T-cell (primary cell): ENCODE results near the gene MINDY2. TPM values are rescaled to one million over a fixed set of nuclear protein-coding genes. Genes with fewer than 3 reads are reported as not detected.
"Not testable (repeated sequence)": the region's sequence is repeated elsewhere in the genome, so short reads cannot be mapped to it uniquely, and the experiment has no call there.

Experiments
- ATAC-seq, 4 experiments: fragments of 200-7000 bp in 3 of 4; fragments of 150-1000 bp in 1 of 4; cut with Tn5 transposase; replicated peaks in 1 of 4; 1 replicate in 3 of 4; 2 replicates in 1 of 4; pipeline ENCODE4 v1.10.0; 2021; ENCODE audit warnings: moderate library complexity in 3 of 4, mild to moderate bottlenecking in 2 of 4, moderate number of reproducible peaks in 1 of 4
- CTCF ChIA-PET, 2 donors: fragments of 300-600 bp; sonication (Branson Sonifier 250); formaldehyde crosslinking; loops; one replicate each; lab custom pipeline; 2022; ENCODE audit warnings: antibody characterized with exemption in 2 of 2; lab: Charles Lee
- POLR2A ChIA-PET, 2 donors: fragments of 300-600 bp; sonication (Branson Sonifier 250); formaldehyde crosslinking; loops; one replicate each; lab custom pipeline; 2022; ENCODE audit warnings: antibody characterized with exemption in 2 of 2; lab: Charles Lee
- DNase-seq, 35 experiments: peaks; one replicate each; pipeline versions ENCODE4 v3.0.0 to v3.0.0-alpha.2; 2013 to 2023
- H3K27ac ChIP-seq: one replicate; pipeline ENCODE4 v1.5.1; 2013; ENCODE audit warnings: low read length
- H3K27me3 ChIP-seq, 2 experiments: replicated peaks in 1 of 2; 1 replicate in 1 of 2; 2 replicates in 1 of 2; pipeline versions ENCODE4 v1.6.1 to v1.7.0; 2013; ENCODE audit warnings: low read length in 1 of 2, mixed read lengths in 1 of 2; ENCODE audit not compliant: control insufficient read depth in 2 of 2, insufficient read depth in 2 of 2; ENCODE audit errors: extremely low read depth in 1 of 2
- H3K36me3 ChIP-seq, 2 donors: 1 replicate in 1 of 2; 2 replicates in 1 of 2; pipeline versions ENCODE4 v1.6.1 to v1.7.0; 2013; ENCODE audit warnings: low read length in 1 of 2; ENCODE audit not compliant: control insufficient read depth in 2 of 2, insufficient read depth in 1 of 2; ENCODE audit errors: extremely low read depth in 1 of 2
- H3K4me1 ChIP-seq, 2 experiments: 1 replicate in 1 of 2; 2 replicates in 1 of 2; pipeline versions ENCODE4 v1.6.1 to v1.7.0; 2013; ENCODE audit warnings: low read length in 2 of 2, mixed read lengths in 1 of 2; ENCODE audit not compliant: insufficient read depth in 2 of 2, control insufficient read depth in 1 of 2; ENCODE audit errors: extremely low read depth in 1 of 2
- H3K4me3 ChIP-seq, 2 donors: 1 replicate in 1 of 2; 2 replicates in 1 of 2; pipeline versions ENCODE4 v1.5.1 to v1.7.0; 2013; ENCODE audit warnings: mild to moderate bottlenecking in 2 of 2, low read length in 1 of 2, moderate library complexity in 1 of 2; ENCODE audit not compliant: control insufficient read depth in 1 of 2; ENCODE audit errors: extremely low read depth in 1 of 2
- H3K9me3 ChIP-seq: 2 replicates; pipeline ENCODE4 v1.7.0; 2013
- H3K27ac Mint-ChIP-seq, 2 donors: one replicate each; pipeline ENCODE4 v1.8.0; 2020 to 2021; ENCODE audit warnings: mild to moderate bottlenecking in 2 of 2, mixed read lengths in 2 of 2
- H3K27me3 Mint-ChIP-seq, 2 donors: one replicate each; pipeline ENCODE4 v1.8.0; 2021 to 2022; ENCODE audit warnings: mixed read lengths in 2 of 2
- H3K36me3 Mint-ChIP-seq: one replicate; pipeline ENCODE4 v1.8.0; 2021; ENCODE audit warnings: mixed read lengths
- H3K4me1 Mint-ChIP-seq, 3 donors: one replicate each; pipeline ENCODE4 v1.8.0; 2020 to 2022; ENCODE audit warnings: mixed read lengths in 3 of 3, mild to moderate bottlenecking in 1 of 3
- H3K4me3 Mint-ChIP-seq, 3 donors: one replicate each; pipeline ENCODE4 v1.8.0; 2020 to 2022; ENCODE audit warnings: mild to moderate bottlenecking in 3 of 3, mixed read lengths in 3 of 3, moderate library complexity in 3 of 3
- H3K9me3 Mint-ChIP-seq, 3 donors: one replicate each; pipeline ENCODE4 v1.8.0; 2020 to 2022; ENCODE audit warnings: mixed read lengths in 3 of 3
- WGBS: methylation state at CpG from one replicate; pipeline ENCODE4 v1.1.5; 2013; ENCODE audit warnings: missing lambda C conversion rate; ENCODE audit not compliant: insufficient coverage; 5-methylcytosine and 5-hydroxymethylcytosine counted together
- total RNA-seq, 35 experiments: library from RNA in 6 of 35; stranded (reverse) in 6 of 35; fragments of 120-200 nt in 1 of 35; gene quantifications; one replicate each; pipeline versions ENCODE4 v1.2.1 to v1.2.4 and lab custom pipeline; 2013 to 2026

Gene MINDY2
- total RNA-seq, 5 donors from 2014 or later (not counting 1 experiment from before 2014, with no cell fraction given): 11.7 to 17.9 (median 15.9) TPM

- Mint-ChIP-seq H3K4me1 (peaks cover 5 to 7% (median 6%) of the 10 kb centered on the region in 3 donors), H3K27me3 (no peaks in the 10 kb centered on the region), H3K9me3 (no peaks in the 10 kb centered on the region), H3K27ac (no peak overlapping the region), H3K4me3 (no peak overlapping the region), H3K36me3 (peaks cover 29% of the 10 kb centered on the region)
- Histone ChIP-seq H3K27me3 (no peaks in the 10 kb centered on the region), H3K27ac (no peak overlapping the region), H3K9me3 (no peaks in the 10 kb centered on the region), H3K36me3 (peaks cover 0 to 5% of the 10 kb centered on the region in 2 donors), H3K4me3 (no peak overlapping the region), H3K4me1 (no peaks in the 10 kb centered on the region)
- ATAC-seq (no peak), DNase-seq (no peak)
- CTCF ChIA-PET: no interaction called here
- WGBS: no CpG with 5 or more reads among the region's 1 CpG
- POLR2A ChIA-PET: interaction anchor here in 1 of 2 donors (0.5 to 0.7 kb wide), 2 partner anchors 552 to 1512 kb away, joined by 4 to 7 read pairs; no protein-coding TSS in a partner anchor
Observed at GRCh38 chr15:58805095-58805494, 34.0 kb downstream of the MINDY2 start.

GRCh38 chr15:58823267-58823666, 52.2 kb downstream of the MINDY2 start:
- not testable (repeated sequence) for H3K27ac ChIP-seq, H3K9me3 ChIP-seq, H3K4me3 ChIP-seq, ATAC-seq, H3K4me3 Mint-ChIP-seq, H3K27me3 Mint-ChIP-seq, H3K27ac Mint-ChIP-seq, H3K27me3 ChIP-seq, H3K9me3 Mint-ChIP-seq, H3K4me1 Mint-ChIP-seq, H3K4me1 ChIP-seq, DNase-seq
- WGBS: 100% methylated on average over 1 of the region's 2 CpGs
- peaks cover 14% of the 10 kb centered on the region for H3K36me3 Mint-ChIP-seq
- H3K36me3 ChIP-seq: peaks cover 4 to 15% of the 10 kb centered on the region in 2 donors
- POLR2A ChIA-PET: interaction anchor here in 1 of 2 donors (0.7 kb wide), 1 partner anchor 12 kb away, joined by 7 read pairs; no protein-coding TSS in a partner anchor
- CTCF ChIA-PET: interaction anchor here in 1 of 2 donors (0.7 kb wide), 1 partner anchor 596 kb away, joined by 3 read pairs; no protein-coding TSS in a partner anchor

- Mint-ChIP-seq H3K4me3 (no peak overlapping the region), H3K9me3 (no peaks in the 10 kb centered on the region), H3K27ac (no peak overlapping the region), H3K4me1 (no peaks in the 10 kb centered on the region), H3K27me3 (no peaks in the 10 kb centered on the region), H3K36me3 (peaks cover 40% of the 10 kb centered on the region)
- 100% methylated on average over 2 of the region's 2 CpGs for WGBS
- no peaks in the 10 kb centered on the region for H3K27me3 ChIP-seq
- H3K27ac ChIP-seq: no peak overlapping the region
- ATAC-seq: no peak
- no peak overlapping the region for H3K4me3 ChIP-seq
- no peaks in the 10 kb centered on the region for H3K9me3 ChIP-seq
- DNase-seq: no peak
- no peaks in the 10 kb centered on the region for H3K4me1 ChIP-seq
- H3K36me3 ChIP-seq: peaks cover 4 to 8% of the 10 kb centered on the region in 2 donors
- CTCF ChIA-PET: interaction anchor here in 1 of 2 donors (0.6 kb wide), 1 partner anchor 9 kb away, joined by 4 read pairs; no protein-coding TSS in a partner anchor
- POLR2A ChIA-PET: no interaction called here
Observed at GRCh38 chr15:58830556-58830955, 59.5 kb downstream of the MINDY2 start.

- POLR2A ChIA-PET: not testable (repeated sequence)
Observed at GRCh38 chr15:58833681-58834426, 62.8 kb downstream of the MINDY2 start.

GRCh38 chr15:58839485-58839884, 68.4 kb downstream of the MINDY2 start:
- no peaks in the 10 kb centered on the region for H3K9me3 ChIP-seq
- Mint-ChIP-seq H3K36me3 (peaks cover 10% of the 10 kb centered on the region), H3K27me3 (no peaks in the 10 kb centered on the region), H3K4me1 (no peaks in the 10 kb centered on the region), H3K27ac (no peak overlapping the region), H3K4me3 (no peak overlapping the region), H3K9me3 (no peaks in the 10 kb centered on the region)
- CTCF ChIA-PET: interaction anchor here (0.6 to 0.7 kb wide), 5 partner anchors 9 to 685 kb away, joined by 3 to 4 read pairs (median 3); no protein-coding TSS in a partner anchor
- WGBS: 100% methylated on average over 1 of the region's 1 CpG
- no peaks in the 10 kb centered on the region for H3K36me3 ChIP-seq
- DNase-seq (peak in 1 of 35 experiments; percentile 6), ATAC-seq (no peak)
- no peaks in the 10 kb centered on the region for H3K27me3 ChIP-seq
- no peaks in the 10 kb centered on the region for H3K4me1 ChIP-seq
- POLR2A ChIA-PET: no interaction called here
- H3K27ac ChIP-seq: no peak overlapping the region
- no peak overlapping the region for H3K4me3 ChIP-seq

More at GRCh38 chr15:58833681-58834426, 62.8 kb downstream of the MINDY2 start:
- WGBS: 89% methylated on average over 4 of the region's 9 CpGs
- H3K4me3 ChIP-seq, H3K27me3 ChIP-seq, H3K9me3 ChIP-seq, DNase-seq, H3K27ac Mint-ChIP-seq, H3K4me1 ChIP-seq, H3K4me3 Mint-ChIP-seq, CTCF ChIA-PET, H3K36me3 ChIP-seq, H3K27ac ChIP-seq, H3K9me3 Mint-ChIP-seq, ATAC-seq, H3K4me1 Mint-ChIP-seq, H3K27me3 Mint-ChIP-seq: not testable (repeated sequence)
- peaks cover 32% of the 10 kb centered on the region for H3K36me3 Mint-ChIP-seq

GRCh38 chr15:58840048-58840447, 68.9 kb downstream of the MINDY2 start:
- H3K4me1 Mint-ChIP-seq: no peaks in the 10 kb centered on the region
- no peaks in the 10 kb centered on the region for H3K27me3 Mint-ChIP-seq
- DNase-seq (no peak), ATAC-seq (no peak)
- Histone ChIP-seq H3K27me3 (no peaks in the 10 kb centered on the region), H3K9me3 (no peaks in the 10 kb centered on the region), H3K4me3 (no peak overlapping the region), H3K4me1 (no peaks in the 10 kb centered on the region), H3K36me3 (no peaks in the 10 kb centered on the region), H3K27ac (no peak overlapping the region)
- no peaks in the 10 kb centered on the region for H3K9me3 Mint-ChIP-seq
- POLR2A ChIA-PET: no interaction called here
- H3K36me3 Mint-ChIP-seq: peaks cover 10% of the 10 kb centered on the region
- no peak overlapping the region for H3K4me3 Mint-ChIP-seq
- CTCF ChIA-PET: interaction anchor here (0.6 to 0.7 kb wide), 4 partner anchors 9 to 582 kb away, joined by 3 to 4 read pairs (median 4); no protein-coding TSS in a partner anchor
- 94% methylated on average over 6 of the region's 8 CpGs for WGBS
- H3K27ac Mint-ChIP-seq: no peak overlapping the region
